ENCODE measurements around the gene UTS2R.
"Not testable (repeated sequence)": the region's sequence is repeated elsewhere in the genome, so short reads cannot be mapped to it uniquely, and the experiment has no call there.

The UTS2R gene

GRCh38 chr17:82358465-82359350 is 12.9 kb upstream of the UTS2R start, which contains the start of gene TEX19:
Gene TEX19, plus strand, starts transcription at chr17:82359247. Its CDS starts 2,904 bp downstream, at chr17:82362151.
- Histone ChIP-seq H3K9ac (no peak within 1 kb of the TSS), H3K27me3 (ENCODE audit: insufficient read depth, low read depth) (no peaks in the 10 kb centered on the region; the same call in 1 of the 2 replicates), H3K4me2 (peak within 1 kb of the TSS; percentile 33; the same call in 1 of the 2 replicates), H3K4me1 (ENCODE audit: low read depth, poor library complexity, severe bottlenecking) (peaks cover 61% of the 10 kb centered on the region), H3K36me3 (ENCODE audit: insufficient read depth) (no peaks in the 10 kb centered on the region), H3K79me2 (ENCODE audit: insufficient read depth, low read depth) (no peaks in the 10 kb centered on the region), H3K4me3 (IDR thresholded peaks at IDR 0.05; ENCODE audit: insufficient read depth, low read depth, low read length) (no peak within 1 kb of the TSS), H3K27ac (peak within 1 kb of the TSS; percentile 52; the same call in 1 of the 2 replicates), H2AFZ (ENCODE audit: low read depth) (no peak within 1 kb of the TSS), H4K20me1 (ENCODE audit: insufficient read depth) (no peaks in the 10 kb centered on the region)
- no peak for TF ChIP-seq CTCF (conservative IDR thresholded peaks at IDR 0.05; ENCODE audit: low read depth, low read length)

- H3K36me3 ChIP-seq (ENCODE audit: insufficient read depth); H2AFZ ChIP-seq (ENCODE audit: low read depth); H3K79me2 ChIP-seq (ENCODE audit: insufficient read depth, low read depth); H3K4me3 ChIP-seq (IDR thresholded peaks at IDR 0.05; ENCODE audit: insufficient read depth, low read depth, low read length); H3K9ac ChIP-seq; H3K27me3 ChIP-seq (ENCODE audit: insufficient read depth, low read depth); H4K20me1 ChIP-seq (ENCODE audit: insufficient read depth); H3K4me2 ChIP-seq; H3K27ac ChIP-seq: not testable (repeated sequence)
- peaks cover 60% of the 10 kb centered on the region for H3K4me1 ChIP-seq (ENCODE audit: low read depth, poor library complexity, severe bottlenecking)
Observed at GRCh38 chr17:82359451-82360074, 12.0 kb upstream of the UTS2R start.

GRCh38 chr17:82361885-82362633 is 9.5 kb upstream of the UTS2R start:
- no peak for TF ChIP-seq CTCF (conservative IDR thresholded peaks at IDR 0.05; ENCODE audit: low read depth, low read length)
- no peaks in the 10 kb centered on the region for H3K36me3 ChIP-seq (ENCODE audit: insufficient read depth)

GRCh38 chr17:82365606-82366295 is 5.8 kb upstream of the UTS2R start:
- H3K9ac ChIP-seq: no peak overlapping the region
- H3K27me3 ChIP-seq (ENCODE audit: insufficient read depth, low read depth): no peaks in the 10 kb centered on the region
- peaks cover 59% of the 10 kb centered on the region for H3K4me1 ChIP-seq (ENCODE audit: low read depth, poor library complexity, severe bottlenecking)
- no peaks in the 10 kb centered on the region for H3K79me2 ChIP-seq (ENCODE audit: insufficient read depth, low read depth)
- 0 out of 2 replicates have a peak overlapping the region, but pooled peaks have one; percentile 8 for H3K27ac ChIP-seq
- no peaks in the 10 kb centered on the region for H3K36me3 ChIP-seq (ENCODE audit: insufficient read depth)
- no peak for TF ChIP-seq CTCF (conservative IDR thresholded peaks at IDR 0.05; ENCODE audit: low read depth, low read length)
- H2AFZ ChIP-seq (ENCODE audit: low read depth): peak overlapping the region; percentile 28; the same call in 1 of the 2 replicates
- no peaks in the 10 kb centered on the region for H4K20me1 ChIP-seq (ENCODE audit: insufficient read depth)
- no peak overlapping the region for H3K4me2 ChIP-seq
- no peak overlapping the region for H3K4me3 ChIP-seq (IDR thresholded peaks at IDR 0.05; ENCODE audit: insufficient read depth, low read depth, low read length)

More at GRCh38 chr17:82361885-82362633, 9.5 kb upstream of the UTS2R start:
- H3K9ac ChIP-seq: no peak overlapping the region
- no peaks in the 10 kb centered on the region for H4K20me1 ChIP-seq (ENCODE audit: insufficient read depth)
- no peak overlapping the region for H3K27ac ChIP-seq
- H3K79me2 ChIP-seq (ENCODE audit: insufficient read depth, low read depth): no peaks in the 10 kb centered on the region
- H3K4me2 ChIP-seq: no peak overlapping the region
- no peaks in the 10 kb centered on the region; the same call in 1 of the 2 replicates for H3K27me3 ChIP-seq (ENCODE audit: insufficient read depth, low read depth)
- peaks cover 57% of the 10 kb centered on the region for H3K4me1 ChIP-seq (ENCODE audit: low read depth, poor library complexity, severe bottlenecking)
- H2AFZ ChIP-seq (ENCODE audit: low read depth): no peak overlapping the region
- no peak overlapping the region for H3K4me3 ChIP-seq (IDR thresholded peaks at IDR 0.05; ENCODE audit: insufficient read depth, low read depth, low read length)

Measured in KMS-11 (cell line).